Loucy (cell line): ENCODE results near the gene S100G.

Experiments used
- EZH2phosphoT487 ChIP-seq: fragments of 200-600 bp; IDR thresholded peaks from 2 replicates; pipeline ENCODE4 v1.6.1; 2018; ENCODE audit warnings: antibody characterized with exemption, mild to moderate bottlenecking, moderate library complexity, borderline replicate concordance
- TF ChIP-seq, protein P1 (sequence below): fragments of 200-600 bp; sonication (generic); conservative IDR thresholded peaks from 2 replicates; pipeline ENCODE4 v1.5.1; 2014; ENCODE audit warnings: mild to moderate bottlenecking, antibody characterized with exemption, low read length

DNA sequence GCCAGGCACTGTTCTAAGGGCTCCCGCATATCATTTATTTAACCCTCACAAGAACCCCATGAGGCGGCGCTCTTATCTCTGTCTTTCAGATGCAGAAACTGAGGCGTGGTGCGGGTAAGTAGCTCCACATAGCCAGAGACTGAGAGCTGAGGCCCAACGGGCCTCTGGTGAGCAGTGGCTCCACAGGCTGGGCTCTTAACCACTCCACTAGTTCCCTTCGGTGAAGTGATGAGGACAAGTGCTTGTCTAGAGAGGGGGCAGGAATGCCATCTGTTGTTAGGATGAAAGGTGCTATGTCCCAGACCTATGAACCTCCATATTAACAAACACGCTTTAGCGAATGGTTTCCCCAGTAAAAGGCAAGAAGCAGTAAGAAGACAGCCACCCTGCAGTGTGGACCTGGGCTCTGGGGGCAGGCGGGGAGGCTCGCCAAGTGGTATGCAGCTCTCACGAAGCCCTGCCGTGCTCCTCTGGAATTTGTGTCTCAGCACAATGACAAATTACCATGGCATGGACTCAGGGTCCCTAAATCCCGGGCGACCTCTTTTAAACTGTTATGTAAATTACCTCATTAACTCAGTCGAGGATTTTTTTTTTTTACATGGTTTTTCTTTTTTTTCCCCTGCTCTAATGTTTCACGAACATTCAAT, 20.9 kb upstream of the S100G start:
- TF ChIP-seq, protein P1, sequence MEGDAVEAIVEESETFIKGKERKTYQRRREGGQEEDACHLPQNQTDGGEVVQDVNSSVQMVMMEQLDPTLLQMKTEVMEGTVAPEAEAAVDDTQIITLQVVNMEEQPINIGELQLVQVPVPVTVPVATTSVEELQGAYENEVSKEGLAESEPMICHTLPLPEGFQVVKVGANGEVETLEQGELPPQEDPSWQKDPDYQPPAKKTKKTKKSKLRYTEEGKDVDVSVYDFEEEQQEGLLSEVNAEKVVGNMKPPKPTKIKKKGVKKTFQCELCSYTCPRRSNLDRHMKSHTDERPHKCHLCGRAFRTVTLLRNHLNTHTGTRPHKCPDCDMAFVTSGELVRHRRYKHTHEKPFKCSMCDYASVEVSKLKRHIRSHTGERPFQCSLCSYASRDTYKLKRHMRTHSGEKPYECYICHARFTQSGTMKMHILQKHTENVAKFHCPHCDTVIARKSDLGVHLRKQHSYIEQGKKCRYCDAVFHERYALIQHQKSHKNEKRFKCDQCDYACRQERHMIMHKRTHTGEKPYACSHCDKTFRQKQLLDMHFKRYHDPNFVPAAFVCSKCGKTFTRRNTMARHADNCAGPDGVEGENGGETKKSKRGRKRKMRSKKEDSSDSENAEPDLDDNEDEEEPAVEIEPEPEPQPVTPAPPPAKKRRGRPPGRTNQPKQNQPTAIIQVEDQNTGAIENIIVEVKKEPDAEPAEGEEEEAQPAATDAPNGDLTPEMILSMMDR, result no peak
- TF ChIP-seq EZH2phosphoT487, result no peak
